ENCODE results near the gene ACTRT2.

ACTRT2 gene

DNA sequence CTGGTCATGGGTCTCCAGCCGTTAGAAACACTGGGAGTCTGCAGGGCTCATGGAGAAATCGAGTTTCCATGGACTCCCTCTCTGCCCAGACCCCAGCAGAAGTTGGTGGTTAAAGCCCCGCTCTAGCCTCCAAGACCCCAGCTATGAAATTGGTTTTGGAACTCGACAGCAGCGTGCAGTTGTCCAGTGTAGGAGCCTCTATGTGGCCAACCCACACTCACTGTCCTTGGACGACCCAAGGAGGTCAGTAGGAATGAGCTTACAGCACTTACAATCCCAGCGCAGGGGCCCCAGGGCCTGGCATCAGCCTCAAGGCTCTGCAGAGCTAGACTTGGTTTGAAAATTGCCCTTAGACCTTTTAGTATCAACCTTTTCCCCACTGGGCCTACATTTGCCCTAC, 44.5 kb downstream of the ACTRT2 start:
- in situ Hi-C loops (cut with HindIII; ENCODE audit: low sequenced_read_pairs): no loop called here

DNA sequence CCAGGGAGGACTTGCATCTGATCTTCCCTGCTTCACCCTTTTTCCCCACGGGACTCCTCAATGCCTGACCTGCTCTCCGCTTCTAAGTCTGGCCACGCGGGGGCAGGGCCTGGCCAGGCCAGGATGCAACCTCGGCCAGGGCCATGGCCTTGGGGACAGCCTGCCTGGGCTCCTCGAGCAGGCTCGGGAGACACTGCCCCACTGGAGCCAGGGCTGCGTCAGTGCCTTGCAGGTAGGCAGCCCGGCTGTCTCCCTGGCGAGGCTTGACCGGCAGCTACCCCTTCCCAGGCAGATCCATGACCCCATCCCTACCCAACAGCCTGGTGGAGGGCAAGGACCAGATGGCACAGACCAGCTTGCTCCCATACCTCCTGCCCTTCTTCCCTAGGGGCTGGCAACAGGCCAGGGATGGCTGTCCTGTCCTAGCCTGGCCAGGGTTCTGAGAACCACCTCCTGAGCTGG, 45.0 kb downstream of the ACTRT2 start:
- in situ Hi-C loops (cut with HindIII; ENCODE audit: low sequenced_read_pairs): no loop called here

DNA sequence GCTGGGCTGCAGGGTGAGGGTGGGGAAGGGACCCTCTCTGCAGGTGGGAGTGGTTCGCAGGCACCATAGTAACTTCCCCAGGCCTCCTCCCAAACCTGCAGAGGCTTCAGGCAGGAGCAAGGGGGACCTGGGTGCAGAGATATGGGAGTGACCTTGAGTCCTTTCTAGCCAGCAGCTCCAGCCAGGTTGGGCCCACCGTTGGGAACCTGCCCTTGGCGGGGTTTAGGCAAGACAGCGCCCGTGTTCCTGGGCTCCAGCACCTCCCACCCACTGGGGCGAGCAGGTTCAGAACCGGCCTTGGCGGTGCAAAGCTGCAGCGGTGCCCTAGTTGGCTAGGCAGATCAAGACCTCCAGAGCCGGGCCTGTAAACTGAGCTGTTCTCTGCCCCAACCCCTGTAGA, 45.6 kb downstream of the ACTRT2 start:
- in situ Hi-C loops (cut with HindIII; ENCODE audit: low sequenced_read_pairs): no loop called here

DNA sequence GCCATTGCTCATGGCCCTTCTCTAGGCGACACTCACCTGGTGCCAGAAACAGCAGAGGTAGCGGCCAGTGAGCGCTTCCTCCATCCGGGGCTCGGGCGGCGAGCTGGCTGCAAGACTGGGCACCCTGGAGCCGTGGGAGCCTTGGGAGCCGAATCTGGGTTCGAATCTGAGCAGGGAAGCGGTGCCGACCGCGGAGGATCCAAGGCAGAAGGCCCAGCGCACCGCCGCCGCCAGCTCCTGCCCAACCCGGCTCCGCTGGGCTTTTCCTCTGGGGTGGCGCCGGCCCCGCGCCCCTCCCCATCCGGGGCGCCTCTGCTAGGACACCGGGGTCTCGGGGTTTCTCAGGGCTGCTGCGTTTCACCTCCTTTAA, 46.0 kb downstream of the ACTRT2 start:
- in situ Hi-C loops (cut with HindIII; ENCODE audit: low sequenced_read_pairs): no loop called here

DNA sequence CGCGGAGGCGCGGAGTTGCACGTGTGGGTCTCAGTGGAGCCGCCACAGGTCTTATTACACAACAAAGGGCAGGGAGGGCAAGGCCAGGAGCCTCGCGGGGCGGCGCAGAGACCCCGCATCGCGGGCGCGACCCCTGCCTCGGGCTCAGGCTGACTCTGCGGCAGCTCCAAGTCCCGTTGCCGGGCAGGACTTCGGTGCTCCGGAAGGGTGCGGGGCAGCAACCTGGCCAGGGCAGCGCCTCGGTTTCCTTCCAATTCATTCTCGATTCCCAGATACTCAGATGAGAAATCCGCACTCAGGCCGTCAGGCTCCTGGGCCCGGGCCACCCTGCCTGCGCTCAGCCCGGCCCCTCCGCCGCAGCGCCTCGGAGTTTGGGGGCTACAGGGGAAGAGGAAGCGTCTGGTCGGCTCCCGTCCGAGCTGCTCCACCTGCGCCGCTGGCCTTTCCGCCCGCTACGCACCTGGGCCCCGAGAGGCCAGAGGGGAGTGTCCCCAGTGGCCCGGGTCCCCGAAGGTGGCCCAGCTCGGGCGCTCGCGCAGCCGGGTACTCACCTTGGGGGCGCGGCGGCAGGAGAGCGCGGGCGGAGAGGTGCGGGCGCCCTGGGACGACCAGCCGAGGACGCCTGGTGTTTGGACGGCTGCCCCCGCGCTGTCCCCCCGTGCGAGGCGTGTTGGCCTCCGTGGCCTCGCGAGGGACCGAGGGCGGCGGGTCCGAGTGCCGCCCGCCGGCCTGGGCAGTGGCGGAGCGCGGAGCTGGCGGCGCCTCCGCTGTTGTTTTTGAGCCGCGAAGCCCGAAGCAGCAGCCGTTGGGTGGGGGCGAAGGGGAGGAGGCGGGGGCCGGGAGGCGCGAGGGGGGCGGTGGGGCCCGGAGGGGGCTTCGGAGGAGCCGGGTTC, 46.6 kb downstream of the ACTRT2 start:
- in situ Hi-C loops (cut with HindIII; ENCODE audit: low sequenced_read_pairs): no loop called here

DNA sequence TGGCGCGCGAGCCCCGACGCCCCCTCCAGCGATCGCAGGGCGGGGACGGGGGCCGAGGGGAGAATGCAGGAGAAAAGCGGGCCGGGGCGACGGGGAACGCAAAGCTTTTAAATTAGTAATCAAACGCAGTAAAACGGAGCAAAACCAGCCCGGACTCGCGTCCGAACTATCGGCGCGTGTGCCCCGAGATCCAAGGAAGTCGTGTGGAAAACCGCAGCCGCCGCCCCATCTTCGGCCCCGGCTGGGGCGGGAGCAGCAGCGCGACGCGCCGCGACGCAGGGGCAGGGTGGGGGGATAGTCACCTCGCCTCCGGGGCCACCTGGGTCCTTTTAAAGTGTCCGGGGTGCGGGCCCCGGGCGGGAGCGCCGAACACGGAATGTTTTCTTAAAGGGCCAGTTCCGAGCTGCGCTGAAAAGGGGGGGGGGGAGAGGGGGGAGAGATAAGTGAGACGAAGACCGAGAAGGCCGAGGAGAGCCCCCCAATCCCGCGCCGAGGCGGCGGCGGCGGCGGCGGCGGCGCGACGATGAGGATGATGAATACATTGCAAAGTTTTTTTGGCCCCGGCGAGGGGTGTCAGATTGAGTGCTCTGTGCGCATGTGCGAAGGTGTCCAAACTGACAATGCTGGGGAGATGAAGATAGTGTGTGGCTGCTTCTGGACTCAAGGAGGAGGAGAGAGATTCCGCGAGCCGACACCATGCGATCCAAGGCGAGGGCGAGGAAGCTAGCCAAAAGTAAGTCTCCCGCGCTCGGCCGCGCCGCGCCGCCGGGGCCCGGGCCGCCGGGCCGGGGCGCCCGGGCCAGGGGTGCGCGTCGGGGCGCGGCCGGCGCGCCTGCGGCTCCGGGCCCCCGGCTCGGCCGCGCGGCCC, 47.5 kb downstream of the ACTRT2 start, which contains the start of gene PRDM16:
TSS of gene PRDM16 (plus strand) at position 640 of the 868 bp plus-strand sequence. CDS start at position 697, 57 bp downstream.
- in situ Hi-C loops (cut with HindIII; ENCODE audit: low sequenced_read_pairs): no loop called here

DNA sequence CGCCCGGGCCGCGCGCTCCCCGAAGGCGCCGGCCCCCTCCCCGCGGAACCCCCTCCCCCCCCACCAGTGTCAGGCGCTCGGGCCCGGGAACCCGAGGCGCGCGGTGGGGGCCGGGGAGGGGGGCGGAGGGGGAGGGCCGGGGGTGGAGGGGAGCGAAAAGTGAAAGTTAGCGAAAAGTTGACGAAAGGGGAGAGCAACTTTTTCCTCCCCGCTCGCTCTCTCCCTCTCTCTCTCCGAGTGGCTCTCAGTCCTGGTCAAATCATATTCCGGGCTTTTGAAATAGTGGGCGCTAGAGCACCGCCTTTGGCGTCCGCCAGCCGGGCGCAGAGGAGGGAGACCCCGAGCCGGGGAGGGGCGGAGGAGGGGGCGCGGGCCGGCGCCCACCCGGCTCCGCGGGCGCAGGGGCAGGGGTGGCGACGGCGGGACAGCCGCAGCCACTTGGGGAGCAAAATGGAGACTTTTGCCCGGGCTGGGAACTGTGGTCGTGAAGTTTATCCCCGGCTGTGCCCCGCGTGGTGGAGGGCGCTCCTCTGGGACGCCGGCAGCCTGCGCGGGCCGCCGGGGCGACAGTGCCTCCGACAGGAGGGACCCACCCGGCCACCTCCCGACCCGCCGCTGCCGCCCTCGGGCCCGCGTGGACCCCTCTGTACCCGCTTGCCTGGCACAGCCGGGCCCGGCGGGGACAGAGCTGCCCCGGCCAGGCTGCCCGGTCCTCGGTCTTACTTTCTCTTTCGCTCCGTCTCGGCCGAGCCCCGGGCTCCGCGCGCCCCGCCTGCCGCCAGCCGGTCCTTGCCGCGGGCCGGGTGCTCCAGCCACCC, 48.4 kb downstream of the ACTRT2 start:
- in situ Hi-C loops (cut with HindIII; ENCODE audit: low sequenced_read_pairs): loop anchor here (10.0 kb wide), 2 partner anchors 315 to 645 kb away; no protein-coding TSS in a partner anchor

DNA sequence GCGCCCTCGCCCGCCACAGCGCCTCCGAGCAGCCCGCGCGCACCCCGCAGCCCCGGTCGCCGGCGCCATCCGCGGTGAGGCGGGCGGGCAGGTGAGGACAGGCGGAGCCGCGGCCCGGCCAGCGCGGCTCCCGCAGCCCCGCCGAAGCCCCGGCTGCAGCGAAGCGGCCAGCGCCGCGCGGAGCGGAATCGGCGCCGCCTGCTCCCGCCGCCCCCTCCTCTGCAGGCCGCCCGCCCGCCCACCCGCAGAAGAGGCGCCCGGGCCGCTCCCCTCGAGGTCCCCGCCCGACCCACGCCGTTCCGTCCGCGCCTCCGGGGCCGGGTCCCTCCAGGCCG, 49.0 kb downstream of the ACTRT2 start:
- in situ Hi-C loops (cut with HindIII; ENCODE audit: low sequenced_read_pairs): loop anchor here (10.0 kb wide), 2 partner anchors 315 to 645 kb away; no protein-coding TSS in a partner anchor

DNA sequence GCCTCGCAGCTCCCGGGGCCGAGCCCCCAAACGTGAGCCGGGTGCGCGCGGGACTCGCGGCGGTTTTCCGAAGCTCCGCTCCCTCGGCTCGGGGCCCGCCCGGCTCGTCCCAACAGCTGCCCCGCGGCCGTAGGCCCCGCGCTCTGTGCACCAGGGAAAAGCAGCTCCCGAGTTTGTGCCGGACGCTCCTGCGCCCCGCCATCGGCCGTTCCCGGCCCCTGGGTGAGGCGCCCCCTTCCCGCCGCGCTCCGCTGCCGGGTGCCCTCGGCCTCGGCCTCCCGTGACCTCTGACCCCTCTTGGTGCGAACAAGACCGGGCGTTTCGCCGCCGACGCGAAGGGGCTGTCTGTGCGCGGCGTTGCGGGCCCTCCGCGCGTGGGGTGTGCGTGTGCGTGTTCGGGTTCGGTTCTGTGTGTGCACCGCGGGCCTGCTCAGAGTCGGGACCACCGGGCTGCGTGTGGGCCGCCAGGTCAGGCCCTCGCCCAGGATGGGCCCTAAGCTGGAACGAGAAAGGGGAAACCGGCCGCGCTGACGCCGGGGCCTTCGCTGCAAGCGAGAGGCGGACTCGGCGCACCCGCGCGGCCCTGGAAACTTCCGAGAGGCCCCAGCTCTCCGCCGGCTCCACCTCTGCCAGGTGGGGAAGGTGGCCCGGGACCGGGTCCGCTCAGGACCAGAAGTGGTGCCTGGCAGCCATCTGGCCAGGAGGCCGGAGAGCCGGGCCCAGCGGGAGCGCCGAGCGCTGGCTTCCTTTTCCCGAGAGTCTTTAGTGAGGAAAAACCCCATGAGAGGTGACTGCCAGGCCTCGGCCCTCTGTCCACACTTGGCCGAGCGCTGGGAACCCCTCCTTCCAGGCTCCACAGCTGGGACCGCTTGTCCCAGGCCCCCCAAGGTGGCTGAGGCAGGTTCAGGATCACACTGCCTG, 49.6 kb downstream of the ACTRT2 start:
- in situ Hi-C loops (cut with HindIII; ENCODE audit: low sequenced_read_pairs): loop anchor here (10.0 kb wide), 2 partner anchors 314 to 646 kb away; no protein-coding TSS in a partner anchor

DNA sequence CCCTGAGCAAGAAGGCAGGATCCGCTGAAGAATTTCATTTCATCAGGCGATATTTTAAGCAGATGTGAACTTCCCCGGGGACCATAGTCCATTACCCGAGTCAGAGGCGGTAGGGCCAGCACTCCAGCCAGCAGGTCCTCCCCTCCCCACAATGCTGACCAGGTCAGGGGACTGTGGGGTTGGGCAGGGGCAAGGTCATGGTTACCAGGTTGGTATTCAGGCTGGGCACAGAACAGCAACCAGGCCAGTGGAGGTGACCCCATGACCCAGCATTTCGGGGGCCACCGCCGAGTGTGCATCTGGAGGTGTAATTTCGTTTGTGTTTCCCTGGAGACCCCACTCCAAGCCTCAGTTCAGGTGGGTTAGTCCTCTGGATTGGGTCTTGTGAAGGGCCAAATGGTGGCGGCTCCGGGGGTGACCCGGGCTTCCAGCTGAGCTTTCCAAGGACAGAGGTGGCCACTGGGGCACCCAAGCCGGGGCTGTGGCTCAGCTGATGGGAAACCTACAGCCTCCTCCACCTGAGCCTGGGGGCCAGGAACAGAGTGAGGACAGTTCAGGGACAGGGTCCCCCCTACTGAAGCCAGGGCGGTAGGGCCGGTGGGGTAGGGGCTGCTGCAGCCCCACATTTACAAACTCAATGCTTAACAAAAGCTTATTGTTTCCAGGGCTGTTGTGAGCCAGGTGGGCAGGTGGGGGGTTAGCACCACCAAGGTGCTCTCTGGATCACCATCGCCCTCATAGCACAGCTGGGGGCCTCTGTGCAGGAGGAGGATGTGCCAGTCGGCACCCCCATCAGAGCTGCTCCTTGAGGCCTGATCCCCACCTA, 50.5 kb downstream of the ACTRT2 start:
- in situ Hi-C loops (cut with HindIII; ENCODE audit: low sequenced_read_pairs): loop anchor here (10.0 kb wide), 2 partner anchors 313 to 647 kb away; no protein-coding TSS in a partner anchor

Measured in endothelial cell of hepatic sinusoid (primary cell).